ENCODE data around the gene WDR86.

Gene WDR86

GRCh38 chr7:151426904-151427704 is 17.3 kb upstream of the WDR86 start:
- no peak for DNase-seq

- DNase-seq: no peak
Observed at GRCh38 chr7:151426441-151426903, 16.6 kb upstream of the WDR86 start.

GRCh38 chr7:151425670-151426440 is 16.0 kb upstream of the WDR86 start:
- DNase-seq: no peak

GRCh38 chr7:151424799-151425198 is 15.0 kb upstream of the WDR86 start:
- no peak for DNase-seq

- DNase-seq: no peak
Observed at GRCh38 chr7:151423936-151424335, 14.1 kb upstream of the WDR86 start.

- no peak for DNase-seq
Observed at GRCh38 chr7:151423226-151423625, 13.4 kb upstream of the WDR86 start.

GRCh38 chr7:151422212-151422611 is 12.4 kb upstream of the WDR86 start:
- no peak for DNase-seq

- DNase-seq: no peak
Observed at GRCh38 chr7:151420144-151420543, 10.3 kb upstream of the WDR86 start.

- no peak for DNase-seq
Observed at GRCh38 chr7:151416941-151417315, 7.1 kb upstream of the WDR86 start.

GRCh38 chr7:151416112-151416940 is 6.5 kb upstream of the WDR86 start:
- DNase-seq: no peak

- peak; percentile 17 for DNase-seq
Observed at GRCh38 chr7:151415375-151416105, 5.7 kb upstream of the WDR86 start.

- no peak for DNase-seq
Observed at GRCh38 chr7:151413241-151413640, 3.4 kb upstream of the WDR86 start.

GRCh38 chr7:151412318-151412717 is 2.5 kb upstream of the WDR86 start:
- DNase-seq: no peak

- DNase-seq: peak; percentile 10
Observed at GRCh38 chr7:151411551-151411950, 1.7 kb upstream of the WDR86 start.

- DNase-seq: peak; percentile 29
Observed at GRCh38 chr7:151410405-151411390, 860 bp upstream of the WDR86 start.

- DNase-seq: peak; percentile 6
Observed at GRCh38 chr7:151408839-151409666, 785 bp downstream of the WDR86 start.

- DNase-seq: no peak
Observed at GRCh38 chr7:151408498-151408838, 1.4 kb downstream of the WDR86 start.

- DNase-seq: no peak
Observed at GRCh38 chr7:151406886-151407583, 2.8 kb downstream of the WDR86 start.

GRCh38 chr7:151406051-151406875 is 3.6 kb downstream of the WDR86 start:
- no peak for DNase-seq
